NCI-H2196 treated with DMSO at 0.1 percent for 48 hours (cell line): Measurements from ENCODE around the gene POLD1.
A peak's percentile ranks its signal among the peaks of the same experiment; 100 is the strongest.
"Not testable (repeated sequence)": the region's sequence is repeated elsewhere in the genome, so short reads cannot be mapped to it uniquely, and the experiment has no call there.

Experiments used
- DNase-seq: peaks from one replicate; lab custom pipeline; 2025; ENCODE audit not compliant: unreplicated experiment; lab: John Stamatoyannopoulos, UW

The POLD1 gene

GRCh38 chr19:50383852-50384684, at the start of gene POLD1:
Gene POLD1 (plus strand): TSS chr19:50384347. CDS start chr19:50398852, 14,505 bp downstream.
- DNase-seq: peak; percentile 99

DNA sequence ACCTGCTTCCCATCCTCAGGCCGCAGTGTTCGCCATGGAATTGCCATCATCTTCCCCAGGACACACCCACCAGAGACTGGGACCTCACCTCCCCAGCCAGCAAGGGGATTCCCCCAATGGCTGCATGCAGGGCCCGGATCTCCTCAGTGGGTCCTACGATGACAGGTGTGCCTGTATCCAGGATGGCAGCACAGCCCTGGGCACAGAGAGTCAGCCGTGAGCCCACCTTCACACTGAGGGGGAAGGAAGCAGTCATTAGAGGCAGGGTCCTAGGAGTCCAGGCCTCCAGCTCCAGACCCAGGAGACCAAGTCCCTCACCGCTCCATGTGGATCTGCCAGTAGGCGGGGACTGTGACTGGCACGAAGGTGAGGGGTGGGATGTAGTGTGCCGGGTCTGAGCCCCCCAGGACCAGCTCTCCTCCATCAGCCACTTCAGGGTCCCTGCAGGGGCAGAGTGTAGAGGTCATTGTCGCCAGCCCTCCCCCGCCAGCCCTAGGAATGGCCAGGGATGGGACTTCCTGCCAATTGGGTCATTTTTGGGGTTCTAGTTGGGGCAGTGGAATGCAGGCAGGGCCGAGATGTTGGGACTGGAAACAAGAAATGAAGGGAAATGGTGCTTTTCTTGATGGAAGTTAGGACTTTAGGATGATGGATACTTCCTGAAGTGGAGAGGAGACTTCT, 49.3 kb upstream of the POLD1 start:
- no peak for DNase-seq

DNA sequence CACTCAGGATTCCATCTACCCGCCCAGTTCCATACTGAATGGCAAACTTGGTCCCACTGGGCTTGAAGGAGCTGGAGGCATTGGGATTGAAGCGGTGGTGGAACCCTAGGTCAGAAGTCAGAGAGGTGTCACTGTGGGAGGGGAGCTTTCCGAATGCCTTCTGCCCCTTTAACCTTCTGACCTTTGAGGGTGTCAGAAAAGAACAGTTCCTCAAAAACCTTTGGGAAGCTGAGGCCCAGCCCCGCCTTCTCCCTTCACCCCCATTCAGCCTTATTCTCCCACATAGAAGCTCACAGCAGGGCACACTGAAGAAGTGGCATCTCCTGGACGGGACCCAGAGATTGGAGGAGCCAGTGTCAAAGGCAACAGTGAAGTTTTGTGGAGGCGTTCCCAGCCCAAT, 47.1 kb upstream of the POLD1 start:
- DNase-seq: not testable (repeated sequence)

GRCh38 chr19:50340331-50340730, 43.8 kb upstream of the POLD1 start:
- no peak for DNase-seq

DNA sequence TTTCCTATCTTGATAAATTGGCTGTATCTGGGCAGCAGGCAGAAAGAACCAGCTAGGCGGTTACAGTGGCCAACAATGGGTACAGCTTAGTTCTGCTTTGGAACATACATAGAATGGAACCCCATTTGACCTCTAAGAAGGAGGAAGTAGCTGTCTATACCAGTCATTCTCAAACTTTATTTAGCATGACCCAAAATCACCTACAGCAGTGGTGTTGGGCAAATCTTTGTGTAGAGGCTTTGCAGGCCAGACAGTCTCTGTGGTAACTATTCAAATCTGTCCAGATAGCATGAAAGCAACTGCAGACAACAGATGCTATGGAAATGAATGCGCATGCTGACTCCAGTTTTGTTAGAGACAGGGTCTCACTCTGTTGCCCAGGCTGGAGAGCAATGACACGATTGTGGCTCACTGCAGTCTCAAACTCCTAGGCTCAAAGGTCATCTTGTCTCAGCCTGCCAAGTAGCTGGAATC, 43.0 kb upstream of the POLD1 start:
- DNase-seq: no peak

- no peak for DNase-seq
Measured at GRCh38 chr19:50344661-50345318, 39.4 kb upstream of the POLD1 start.

GRCh38 chr19:50347089-50347581, 37.0 kb upstream of the POLD1 start:
- not testable (repeated sequence) for DNase-seq

DNA sequence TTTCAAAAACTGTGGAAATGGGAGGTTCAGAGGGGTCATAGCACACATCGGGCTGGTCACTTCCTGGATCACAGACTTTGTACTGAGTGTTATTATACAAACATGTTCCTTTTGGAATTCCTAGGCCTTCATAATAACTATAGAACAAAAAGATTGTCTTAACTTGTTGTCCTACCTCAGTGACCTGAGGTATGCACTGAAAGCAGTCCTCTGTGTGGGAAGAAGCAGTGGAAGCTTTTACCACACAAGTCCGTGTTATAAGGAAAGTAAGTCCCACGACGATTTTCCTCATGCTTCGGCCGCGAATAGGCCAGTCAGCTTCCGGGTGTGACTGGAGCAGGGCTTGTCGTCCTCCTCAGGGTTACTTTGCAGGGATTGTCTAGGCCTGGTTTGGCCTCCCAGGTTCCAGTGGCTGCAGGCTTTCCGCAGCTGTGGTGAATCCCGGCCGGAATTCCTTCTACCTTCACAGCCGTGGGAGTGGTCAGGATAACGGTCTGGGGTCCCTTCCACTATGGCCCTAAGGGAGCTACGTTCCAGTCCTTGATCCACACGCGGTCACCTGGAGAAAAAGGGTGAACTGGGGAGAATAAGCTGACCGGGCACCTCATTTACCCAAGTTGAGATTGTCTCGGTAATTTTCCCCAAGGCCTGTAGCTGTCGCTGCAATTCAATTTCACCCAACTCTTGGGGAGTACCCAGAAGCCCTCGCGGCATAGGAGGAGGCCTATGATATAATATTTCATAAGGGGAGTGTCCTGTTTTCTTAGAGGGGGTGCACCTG, 34.7 kb upstream of the POLD1 start:
- no peak for DNase-seq

DNA sequence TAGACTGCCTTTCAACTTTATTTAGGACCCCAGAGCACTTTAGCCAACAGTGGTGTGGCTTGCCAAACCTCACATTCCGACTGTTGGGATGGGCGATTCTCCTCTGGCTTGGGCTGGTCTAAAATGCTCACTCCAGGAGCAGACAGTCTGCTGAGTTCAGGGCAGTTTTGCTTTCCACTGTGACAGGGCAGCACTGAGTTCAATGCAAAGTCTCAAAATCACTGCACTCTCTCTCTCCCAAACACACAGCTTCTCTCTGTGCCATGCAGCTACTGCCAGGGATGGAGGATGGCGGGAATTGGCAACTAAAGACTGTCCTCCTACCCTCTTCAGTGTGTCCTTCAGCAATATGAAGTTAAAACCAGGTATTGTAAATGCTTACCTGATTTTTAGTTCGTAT, 31.9 kb upstream of the POLD1 start:
- DNase-seq: no peak

DNA sequence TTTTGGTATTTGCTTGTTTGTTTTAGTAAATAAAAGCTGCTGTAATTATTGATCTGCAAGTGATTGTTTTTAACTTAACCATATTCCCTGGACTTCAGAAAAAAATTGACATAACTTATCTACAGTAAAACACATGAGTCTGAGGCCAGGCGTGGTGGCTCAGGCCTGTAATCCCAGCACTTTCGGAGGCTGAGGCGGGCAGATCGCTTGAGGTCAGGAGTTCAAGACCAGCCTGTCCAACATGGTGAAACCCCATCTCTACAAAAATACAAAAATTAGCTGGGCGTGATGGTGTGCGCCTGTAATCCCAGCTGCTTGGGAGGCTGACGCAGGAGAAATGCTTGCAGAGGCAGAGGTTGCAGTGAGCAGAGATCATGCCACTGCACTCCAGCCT, 30.7 kb upstream of the POLD1 start:
- not testable (repeated sequence) for DNase-seq

- DNase-seq: no peak
Measured at GRCh38 chr19:50356691-50357177, 27.4 kb upstream of the POLD1 start.

DNA sequence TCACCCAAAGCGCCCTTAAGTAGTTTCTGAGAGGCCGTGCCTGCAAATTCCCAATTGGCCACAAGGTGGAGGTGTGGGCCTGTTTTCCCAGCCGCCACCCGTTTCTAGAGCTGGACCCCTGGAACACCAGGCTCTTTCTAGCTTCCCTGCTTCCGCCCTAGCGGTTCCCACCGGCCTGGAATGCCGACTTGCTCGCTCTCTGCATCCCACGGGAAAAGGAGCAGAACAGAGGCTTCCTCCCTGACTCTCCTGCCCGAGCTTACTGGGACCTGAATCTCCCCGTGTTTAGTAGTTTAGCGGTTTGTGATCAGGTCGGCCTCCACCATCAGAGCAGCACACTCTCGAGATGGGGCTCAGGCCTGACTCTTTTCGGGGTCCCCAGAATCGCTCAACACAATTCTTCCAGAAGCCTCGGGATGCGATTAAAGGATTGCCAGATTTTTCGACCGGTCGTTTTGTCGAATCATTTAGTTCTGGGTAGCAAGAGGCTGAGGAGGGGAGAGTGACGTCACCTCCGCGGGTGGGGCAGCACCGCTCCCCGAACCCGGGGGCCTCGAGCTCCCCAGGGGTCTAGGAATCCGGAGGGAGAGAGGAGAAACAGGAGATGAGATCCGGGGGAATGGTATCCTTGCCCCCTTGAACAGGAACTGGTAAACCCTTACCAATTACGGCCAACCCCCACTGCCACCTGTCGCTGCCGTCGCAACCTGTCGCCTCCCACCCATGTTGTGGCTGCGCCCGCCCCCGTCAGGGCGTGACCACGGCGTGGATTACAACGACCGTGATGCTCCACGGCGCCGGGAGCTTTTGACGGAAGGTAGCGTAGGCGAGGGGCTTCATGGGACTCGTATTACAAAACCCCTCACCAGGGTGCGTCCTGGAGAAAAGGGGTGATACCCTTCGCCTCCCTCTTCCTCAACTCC, 26.7 kb upstream of the POLD1 start:
- peak; percentile 67 for DNase-seq

DNA sequence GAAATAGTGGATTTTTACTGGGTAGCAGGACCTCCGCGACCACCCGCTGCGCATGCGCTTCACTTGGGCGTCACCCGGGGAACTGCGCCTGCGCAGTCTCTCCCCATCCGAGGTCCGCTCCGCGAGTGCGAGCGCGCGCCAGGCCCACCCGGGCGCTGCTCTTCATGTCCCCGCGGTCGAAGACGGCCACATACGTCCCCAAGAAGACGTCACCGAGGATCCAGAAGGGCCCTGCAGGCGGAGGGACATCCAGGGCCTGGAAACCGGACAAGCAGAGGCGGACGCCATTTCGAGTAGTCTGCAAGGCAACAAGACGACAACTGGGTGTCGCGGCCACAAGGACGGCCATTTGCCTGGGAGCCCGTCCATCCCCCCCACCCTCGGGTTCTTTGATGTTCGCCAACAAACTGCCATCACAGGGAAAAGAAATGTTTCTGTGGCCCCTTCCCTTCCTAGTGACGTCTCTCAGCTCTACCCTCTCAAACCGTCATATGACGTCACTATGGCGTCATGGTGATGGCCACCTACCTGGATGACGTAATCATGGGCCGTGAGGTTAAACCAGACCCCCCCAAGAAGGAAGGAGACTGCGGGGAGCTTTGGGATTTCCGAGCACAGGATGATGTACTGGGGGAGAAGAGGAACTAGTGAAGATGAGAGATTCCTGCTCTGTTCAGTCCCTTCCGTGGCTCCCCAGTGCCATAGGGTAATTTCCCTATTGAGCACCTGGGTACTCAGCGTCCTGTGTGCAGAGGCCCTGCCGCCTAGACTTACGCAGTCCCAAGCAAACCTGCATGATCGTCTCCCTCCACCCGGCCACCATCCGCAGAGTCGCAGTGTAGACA, 25.4 kb upstream of the POLD1 start:
- peak; percentile 78 for DNase-seq

DNA sequence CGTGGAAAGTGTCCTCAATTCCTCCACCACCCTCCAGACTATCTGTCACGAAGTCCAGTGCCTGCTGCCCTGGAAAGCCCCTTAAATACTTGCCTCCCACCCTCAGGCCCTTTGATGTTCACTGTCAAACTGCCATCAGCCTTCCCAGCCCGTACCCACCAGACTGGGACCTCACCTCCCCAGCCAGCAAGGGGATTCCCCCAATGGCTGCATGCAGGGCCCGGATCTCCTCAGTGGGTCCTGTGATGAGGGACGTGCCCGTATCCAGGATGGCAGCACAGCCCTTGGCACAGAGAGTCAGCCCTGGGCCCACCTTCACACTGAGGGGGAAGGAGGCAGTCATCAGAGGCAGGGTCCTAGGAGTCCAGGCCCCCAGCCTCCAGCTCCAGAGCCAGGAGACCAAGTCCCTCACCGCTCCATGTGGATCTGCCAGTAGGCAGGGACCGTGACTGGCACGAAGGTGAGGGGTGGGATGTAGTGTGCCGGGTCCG, 24.8 kb upstream of the POLD1 start:
- no peak for DNase-seq

GRCh38 chr19:50361290-50362029, 22.7 kb upstream of the POLD1 start:
- no peak for DNase-seq

GRCh38 chr19:50362030-50362412, 22.1 kb upstream of the POLD1 start:
- no peak for DNase-seq

GRCh38 chr19:50362656-50363424, 21.3 kb upstream of the POLD1 start:
- DNase-seq: no peak
